Neural cell (in vitro differentiated cells): ENCODE measurements around the gene BRINP2. TPM values are rescaled to one million over a fixed set of nuclear protein-coding genes. Genes with fewer than 3 reads are reported as not detected.

Experiments
- H2AFZ ChIP-seq: fragments of 200-600, 300-800 bp; sonication (generic), shearing (Covaris generic); 2 replicates; pipeline ENCODE4 v1.6.0; 2014; ENCODE audit warnings: low read depth, mild to moderate bottlenecking, antibody characterized with exemption, low read length, moderate library complexity
- H3F3A ChIP-seq: fragments of 200-600 bp; shearing (Covaris generic); 2 replicates; pipeline ENCODE4 v1.6.1; 2016; ENCODE audit warnings: mild to moderate bottlenecking, moderate library complexity, mixed read lengths, antibody characterized with exemption, low read length; ENCODE audit not compliant: insufficient read depth, poor library complexity, severe bottlenecking
- H3K27ac ChIP-seq: fragments of 200-600, 300-800 bp; sonication (generic), shearing (Covaris generic); 2 replicates; pipeline ENCODE4 v1.5.1; 2014; ENCODE audit warnings: mild to moderate bottlenecking, low read length, moderate library complexity
- H3K27me3 ChIP-seq: fragments of 300-800, 200-600 bp; sonication (generic), shearing (Covaris generic); 2 replicates; pipeline ENCODE4 v1.6.0; 2014; ENCODE audit warnings: mild to moderate bottlenecking, low read depth, low read length, moderate library complexity; ENCODE audit not compliant: insufficient read depth
- H3K36me3 ChIP-seq: fragments of 300-800, 200-600 bp; sonication (generic), shearing (Covaris generic); 2 replicates; pipeline ENCODE4 v1.5.1; 2014; ENCODE audit warnings: mild to moderate bottlenecking, antibody characterized with exemption, low read length, moderate library complexity; ENCODE audit not compliant: insufficient read depth
- H3K4me2 ChIP-seq: fragments of 300-800, 200-600 bp; sonication (generic), shearing (Covaris generic); 2 replicates; pipeline ENCODE4 v1.6.0; 2014; ENCODE audit warnings: mild to moderate bottlenecking, low read length
- H3K4me3 ChIP-seq: fragments of 300-800, 200-600 bp; sonication (generic), shearing (Covaris generic); 2 replicates; pipeline ENCODE4 v1.5.1; 2014; ENCODE audit warnings: mild to moderate bottlenecking, low read length, moderate library complexity
- H3K79me2 ChIP-seq: fragments of 200-600 bp; shearing (Covaris generic); replicated peaks from 2 replicates; pipeline ENCODE4 v1.6.0; 2014; ENCODE audit warnings: mild to moderate bottlenecking, low read length, moderate library complexity; ENCODE audit not compliant: insufficient read depth
- H3K9ac ChIP-seq: fragments of 300-800, 200-600 bp; sonication (generic), shearing (Covaris generic); 2 replicates; pipeline ENCODE4 v1.6.1; 2016; ENCODE audit warnings: mild to moderate bottlenecking, low read length, mixed read lengths
- H3K9me2 ChIP-seq: fragments of 200-600 bp; shearing (Covaris generic); 2 replicates; pipeline ENCODE4 v1.6.1; 2016; ENCODE audit warnings: mild to moderate bottlenecking, low read length, mixed read lengths; ENCODE audit not compliant: insufficient read depth
- H3K9me3 ChIP-seq: fragments of 200-600, 300-800 bp; sonication (generic), shearing (Covaris generic); 2 replicates; pipeline ENCODE4 v1.6.1; 2016; ENCODE audit warnings: mild to moderate bottlenecking, mixed run types, low read length, moderate library complexity, mixed read lengths
- H4K20me1 ChIP-seq: fragments of 200-600 bp; shearing (Covaris generic); 2 replicates; pipeline ENCODE4 v1.6.1; 2016; ENCODE audit warnings: mild to moderate bottlenecking, mixed run types; ENCODE audit not compliant: insufficient read depth
- CTCF ChIP-seq: fragments of 450-650 bp; IDR thresholded peaks from 2 replicates; pipeline ENCODE4 v1.5.1; 2014; ENCODE audit warnings: antibody characterized with exemption, mild to moderate bottlenecking, moderate library complexity; ENCODE audit not compliant: poor library complexity, severe bottlenecking
- EP300 ChIP-seq: fragments of 450-650 bp; conservative IDR thresholded peaks from 2 replicates; pipeline ENCODE4 v1.6.1; 2014; ENCODE audit warnings: antibody characterized with exemption, mild to moderate bottlenecking, moderate library complexity; ENCODE audit not compliant: poor library complexity, severe bottlenecking
- EZH2 ChIP-seq: fragments of 200-600, 300-800 bp; shearing (Covaris generic), sonication (generic); IDR thresholded peaks from 2 replicates; pipeline ENCODE4 v1.6.1; 2014; ENCODE audit warnings: antibody characterized with exemption, low read length, borderline replicate concordance, mild to moderate bottlenecking; ENCODE audit not compliant: insufficient read depth, poor library complexity, severe bottlenecking
- MXI1 ChIP-seq: fragments of 450-650 bp; conservative IDR thresholded peaks from 2 replicates; pipeline ENCODE4 v1.6.1; 2014; ENCODE audit warnings: antibody characterized with exemption, mild to moderate bottlenecking; ENCODE audit not compliant: poor library complexity, severe bottlenecking
- POLR2AphosphoS5 ChIP-seq: IDR thresholded peaks from 2 replicates; pipeline ENCODE4 v1.6.1; 2012
- RAD21 ChIP-seq: fragments of 450-650 bp; conservative IDR thresholded peaks from 2 replicates; pipeline ENCODE4 v1.6.1; 2014; ENCODE audit warnings: antibody characterized with exemption, mild to moderate bottlenecking, moderate library complexity
- REST ChIP-seq: IDR thresholded peaks from 2 replicates; pipeline ENCODE4 v1.6.1; 2012; ENCODE audit warnings: borderline replicate concordance
- SMC3 ChIP-seq: fragments of 450-650 bp; conservative IDR thresholded peaks from 2 replicates; pipeline ENCODE4 v1.6.1; 2014; ENCODE audit warnings: antibody characterized with exemption, mild to moderate bottlenecking, moderate library complexity; ENCODE audit not compliant: poor library complexity
- TAF1 ChIP-seq: IDR thresholded peaks from 2 replicates; pipeline ENCODE4 v1.6.1; 2012; ENCODE audit warnings: low read depth
- polyA plus RNA-seq: library from polyadenylated mRNA; depleted of rRNA; stranded (reverse); fragments of >200 nt; gene quantifications from 2 replicates; pipeline ENCODE4 v1.2.3, GENCODE V29; 2014

The BRINP2 gene
- polyA plus RNA-seq, 1 donor from 2014 or later: 12.9 TPM

- H3K4me2 ChIP-seq: no peak overlapping the region
- H3K36me3 ChIP-seq: no peaks in the 10 kb centered on the region
- peaks cover 3% of the 10 kb centered on the region for H3F3A ChIP-seq
- H3K9me3 ChIP-seq: no peaks in the 10 kb centered on the region
- H2AFZ ChIP-seq: no peak overlapping the region
- H3K27ac ChIP-seq: no peak overlapping the region
- H3K79me2 ChIP-seq: no peaks in the 10 kb centered on the region
- no peaks in the 10 kb centered on the region for H4K20me1 ChIP-seq
- H3K4me3 ChIP-seq: no peak overlapping the region
- H3K27me3 ChIP-seq: no peaks in the 10 kb centered on the region
- no peak overlapping the region for H3K9ac ChIP-seq
- TF ChIP-seq EP300 (no peak), TAF1 (no peak), MXI1 (no peak), EZH2 (no peak), REST (no peak), CTCF (no peak), POLR2AphosphoS5 (no peak), SMC3 (no peak), RAD21 (no peak)
- H3K9me2 ChIP-seq: no peaks in the 10 kb centered on the region
Observed at GRCh38 chr1:177306019-177306415, 135.3 kb downstream of the BRINP2 start.

- H3F3A ChIP-seq: peaks cover 5% of the 10 kb centered on the region
- TF ChIP-seq POLR2AphosphoS5 (no peak), MXI1 (no peak), CTCF (no peak), RAD21 (no peak), REST (no peak), SMC3 (no peak), EP300 (no peak), EZH2 (no peak), TAF1 (no peak)
- no peaks in the 10 kb centered on the region for H3K79me2 ChIP-seq
- no peak overlapping the region for H3K9ac ChIP-seq
- no peak overlapping the region for H3K4me3 ChIP-seq
- H4K20me1 ChIP-seq: no peaks in the 10 kb centered on the region
- no peaks in the 10 kb centered on the region for H3K27me3 ChIP-seq
- no peaks in the 10 kb centered on the region for H3K9me2 ChIP-seq
- no peak overlapping the region for H3K4me2 ChIP-seq
- no peak overlapping the region for H3K27ac ChIP-seq
- H3K9me3 ChIP-seq: no peaks in the 10 kb centered on the region
- H2AFZ ChIP-seq: no peak overlapping the region
- no peaks in the 10 kb centered on the region for H3K36me3 ChIP-seq
Observed at GRCh38 chr1:177306981-177307380, 136.2 kb downstream of the BRINP2 start.
